Lower lobe of right lung (tissue), 2 donors: ENCODE data around the gene INSIG1. TPM values are rescaled to one million over a fixed set of nuclear protein-coding genes. Genes with fewer than 3 reads are reported as not detected.
A peak's percentile ranks its signal among the peaks of the same experiment; 100 is the strongest.

Experiments
- ATAC-seq, 2 donors: fragments of 200-7000 bp; cut with Tn5 transposase; one replicate each; pipeline ENCODE4 v1.9.1; 2020 to 2022; ENCODE audit warnings: mild to moderate bottlenecking in 2 of 2, moderate library complexity in 2 of 2
- DNase-seq: peaks from one replicate; pipeline ENCODE4 v3.0.0-alpha.2; 2020
- H3K27ac ChIP-seq: fragments of 200-600 bp; one replicate; pipeline ENCODE4 v1.8.0; 2022
- H3K27me3 ChIP-seq: fragments of 200-600 bp; one replicate; pipeline ENCODE4 v1.8.0; 2022; ENCODE audit warnings: low read depth
- H3K36me3 ChIP-seq: fragments of 200-600 bp; one replicate; pipeline ENCODE4 v1.8.0; 2022; ENCODE audit warnings: mild to moderate bottlenecking
- H3K4me1 ChIP-seq: fragments of 200-600 bp; one replicate; pipeline ENCODE4 v1.8.0; 2022
- H3K4me3 ChIP-seq: fragments of 200-600 bp; one replicate; pipeline ENCODE4 v1.8.0; 2022; ENCODE audit warnings: mild to moderate bottlenecking
- H3K9me3 ChIP-seq: fragments of 200-600 bp; one replicate; pipeline ENCODE4 v1.8.0; 2022
- CTCF ChIP-seq: fragments of 200-600 bp; IDR thresholded peaks from one replicate; pipeline ENCODE4 v1.8.0; 2022; ENCODE audit warnings: antibody characterized with exemption, mild to moderate bottlenecking
- intact Hi-C: fragments of 100-400 bp; cut with DNase I; formaldehyde crosslinking; loops from one replicate; pipeline ENCODE4 v1.11.0; 2022
- total RNA-seq: library from RNA; stranded (reverse); fragmentation: NEBNext Ultra II Directional; extraction: Animal tissue kit (Norgen Biotek cat#: 25700); gene quantifications from one replicate; pipeline ENCODE4 v1.2.1, GENCODE V29; 2021
- donor health status: DM: no; HTN: yes; CAD: no; lungs with severe emphysema.

Gene INSIG1
- total RNA-seq, 1 donor from 2014 or later: 70.9 TPM

GRCh38 chr7:155282671-155283070 lies 15.0 kb upstream of the INSIG1 start:
- DNase-seq (peak; percentile 70), ATAC-seq (peak; percentile 53 to 74)
- H3K27me3 ChIP-seq: peaks cover 12% of the 10 kb centered on the region
- H3K36me3 ChIP-seq: no peaks in the 10 kb centered on the region
- H3K9me3 ChIP-seq: no peaks in the 10 kb centered on the region
- no peak overlapping the region for H3K4me3 ChIP-seq
- no peak for TF ChIP-seq CTCF
- no peak overlapping the region for H3K27ac ChIP-seq
- intact Hi-C loops: no loop called here
- H3K4me1 ChIP-seq: peaks cover 3% of the 10 kb centered on the region

- ATAC-seq (no peak), DNase-seq (no peak)
- Histone ChIP-seq H3K4me1 (peaks cover 3% of the 10 kb centered on the region), H3K4me3 (no peak overlapping the region), H3K36me3 (no peaks in the 10 kb centered on the region), H3K27me3 (peaks cover 8% of the 10 kb centered on the region), H3K27ac (no peak overlapping the region), H3K9me3 (no peaks in the 10 kb centered on the region)
- intact Hi-C loops: no loop called here
- no peak for TF ChIP-seq CTCF
Observed at GRCh38 chr7:155283565-155284194, 14.0 kb upstream of the INSIG1 start.

GRCh38 chr7:155284496-155285274 lies 13.0 kb upstream of the INSIG1 start:
- no peak for DNase-seq
- Histone ChIP-seq H3K4me1 (peaks cover 3% of the 10 kb centered on the region), H3K27ac (no peak overlapping the region), H3K9me3 (no peaks in the 10 kb centered on the region), H3K36me3 (no peaks in the 10 kb centered on the region), H3K4me3 (no peak overlapping the region), H3K27me3 (peaks cover under 1% of the 10 kb centered on the region)
- no peak for ATAC-seq
- TF ChIP-seq CTCF: no peak
- intact Hi-C loops: no loop called here

GRCh38 chr7:155285423-155285822 lies 12.3 kb upstream of the INSIG1 start:
- H3K4me1 ChIP-seq: peaks cover 3% of the 10 kb centered on the region
- no peaks in the 10 kb centered on the region for H3K9me3 ChIP-seq
- ATAC-seq (no peak), DNase-seq (no peak)
- no peak for TF ChIP-seq CTCF
- H3K36me3 ChIP-seq: no peaks in the 10 kb centered on the region
- H3K27ac ChIP-seq: no peak overlapping the region
- H3K27me3 ChIP-seq: no peaks in the 10 kb centered on the region
- H3K4me3 ChIP-seq: no peak overlapping the region
- intact Hi-C loops: no loop called here

GRCh38 chr7:155285833-155286232 lies 11.8 kb upstream of the INSIG1 start:
- intact Hi-C loops: no loop called here
- Histone ChIP-seq H3K4me3 (no peak overlapping the region), H3K27me3 (no peaks in the 10 kb centered on the region), H3K36me3 (no peaks in the 10 kb centered on the region), H3K9me3 (no peaks in the 10 kb centered on the region), H3K4me1 (peaks cover 3% of the 10 kb centered on the region), H3K27ac (no peak overlapping the region)
- no peak for TF ChIP-seq CTCF
- ATAC-seq: no peak
- DNase-seq: no peak
